ENCODE data around the gene R3HDM2. TPM values are rescaled to one million over a fixed set of nuclear protein-coding genes. Genes with fewer than 3 reads are reported as not detected.
"Not testable (repeated sequence)": the region's sequence is repeated elsewhere in the genome, so short reads cannot be mapped to it uniquely, and the experiment has no call there.

R3HDM2 gene
- total RNA-seq, 2 experiments from 2014 or later: 70.2 to 71.5 TPM

GRCh38 chr12:57352166-57352565 lies 78.7 kb downstream of the R3HDM2 start:
- no peaks in the 10 kb centered on the region for H3K4me1 Mint-ChIP-seq
- POLR2A ChIA-PET: no interaction called here
- CTCF ChIA-PET: interaction anchor here (0.7 kb wide), 1 partner anchor 80 kb away, joined by 6 read pairs; no protein-coding TSS in a partner anchor
- DNase-seq: no peak
- H3K9me3 Mint-ChIP-seq: peaks cover 2% of the 10 kb centered on the region
- no peak overlapping the region for H3K4me3 Mint-ChIP-seq
- no peaks in the 10 kb centered on the region for H3K27me3 Mint-ChIP-seq
- H3K36me3 Mint-ChIP-seq (ENCODE audit: low read depth): peaks cover 14% of the 10 kb centered on the region
- no peak overlapping the region for H3K27ac Mint-ChIP-seq

DNA sequence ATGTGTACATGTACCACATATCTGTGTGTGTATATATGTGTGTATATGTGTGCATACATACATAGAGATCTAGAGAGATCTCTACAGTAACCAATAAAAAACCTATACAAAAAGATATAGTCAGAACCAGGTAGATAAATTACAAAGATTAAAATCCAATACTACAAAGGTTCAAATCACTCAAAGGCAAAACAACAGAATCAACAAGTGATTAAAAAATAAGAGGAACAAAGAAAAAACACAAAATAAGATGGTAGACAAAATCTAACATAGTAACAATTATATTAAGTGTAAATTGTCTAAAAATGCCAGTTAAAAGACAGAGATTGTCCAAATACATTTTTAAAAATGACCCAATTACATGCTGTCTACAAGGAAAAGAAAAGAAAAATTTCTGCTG lies 83.6 kb downstream of the R3HDM2 start:
- CTCF ChIA-PET: interaction anchor here (0.6 kb wide), 1 partner anchor 35 kb away, joined by 4 read pairs; no protein-coding TSS in a partner anchor

DNA sequence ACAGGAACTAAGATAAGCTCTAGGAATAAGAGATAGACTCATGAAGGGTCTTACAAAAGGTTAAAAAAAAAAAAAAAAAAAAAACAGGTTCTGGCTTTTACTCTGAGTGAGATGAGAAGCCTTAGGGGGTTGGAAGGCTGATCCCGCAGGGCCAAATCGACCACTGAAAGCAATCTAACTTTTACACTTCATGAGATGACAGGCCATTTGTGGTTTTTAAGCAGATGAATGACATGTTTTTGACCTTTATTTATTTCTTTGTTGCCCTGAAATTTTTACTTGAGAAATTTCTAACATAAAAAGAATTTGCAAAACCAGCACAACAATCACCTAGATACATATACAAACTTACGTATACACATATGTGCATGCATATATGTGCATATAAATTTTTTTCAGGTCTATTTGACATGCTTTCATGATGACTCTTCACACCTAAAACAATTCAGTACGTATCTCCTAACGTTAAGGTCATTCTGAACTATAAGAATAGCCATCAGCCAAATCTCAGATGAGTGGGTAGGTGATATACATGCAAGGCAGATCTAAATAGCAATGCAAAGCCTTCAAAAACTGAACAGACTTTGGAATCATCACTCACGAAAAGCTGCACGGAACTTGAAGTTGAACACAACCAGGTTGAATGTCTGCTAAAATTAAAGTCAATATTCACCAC lies 87.0 kb downstream of the R3HDM2 start:
- ChIA-PET CTCF (interaction anchor here (0.6 to 1.0 kb wide), 4 partner anchors 26 to 763 kb away, joined by 3 to 4 read pairs (median 4); no protein-coding TSS in a partner anchor), POLR2A (no interaction called here)
- Mint-ChIP-seq H3K27ac (no peak overlapping the region), H3K4me1 (no peaks in the 10 kb centered on the region), H3K4me3 (no peak overlapping the region), H3K27me3 (no peaks in the 10 kb centered on the region), H3K9me3 (peaks cover 3% of the 10 kb centered on the region), H3K36me3 (ENCODE audit: low read depth) (peaks cover 41% of the 10 kb centered on the region)
- no peak for DNase-seq

More for the DNA sequence above, 83.6 kb downstream of the R3HDM2 start:
- Mint-ChIP-seq H3K4me3 (no peak overlapping the region), H3K27ac (no peak overlapping the region), H3K36me3 (ENCODE audit: low read depth) (peaks cover 32% of the 10 kb centered on the region), H3K4me1 (no peaks in the 10 kb centered on the region), H3K9me3 (peaks cover 3% of the 10 kb centered on the region), H3K27me3 (no peaks in the 10 kb centered on the region)
- DNase-seq: no peak
- POLR2A ChIA-PET: no interaction called here

GRCh38 chr12:57342207-57342691 lies 88.6 kb downstream of the R3HDM2 start:
- H3K9me3 Mint-ChIP-seq: peaks cover 2% of the 10 kb centered on the region
- ChIA-PET POLR2A (interaction anchor here (1.1 kb wide), 1 partner anchor 15 kb away, joined by 3 read pairs; no protein-coding TSS in a partner anchor), CTCF (interaction anchor here (1.1 to 1.6 kb wide), 3 partner anchors 37 to 113 kb away, joined by 3 read pairs; partner anchors contain the start of gene INHBE)
- no peaks in the 10 kb centered on the region for H3K4me1 Mint-ChIP-seq
- H3K36me3 Mint-ChIP-seq (ENCODE audit: low read depth): peaks cover 39% of the 10 kb centered on the region
- no peaks in the 10 kb centered on the region for H3K27me3 Mint-ChIP-seq
- DNase-seq: no peak
- H3K27ac Mint-ChIP-seq: no peak overlapping the region
- no peak overlapping the region for H3K4me3 Mint-ChIP-seq

- no peaks in the 10 kb centered on the region for H3K4me1 Mint-ChIP-seq
- H3K9me3 Mint-ChIP-seq: no peaks in the 10 kb centered on the region
- CTCF ChIA-PET: interaction anchor here (1.1 to 1.3 kb wide), 2 partner anchors 36 to 76 kb away, joined by 3 read pairs; no protein-coding TSS in a partner anchor
- no peaks in the 10 kb centered on the region for H3K27me3 Mint-ChIP-seq
- H3K27ac Mint-ChIP-seq: no peak overlapping the region
- POLR2A ChIA-PET: interaction anchor here (1.1 kb wide), 1 partner anchor 16 kb away, joined by 3 read pairs; no protein-coding TSS in a partner anchor
- H3K4me3 Mint-ChIP-seq: no peak overlapping the region
- DNase-seq: no peak
- peaks cover 40% of the 10 kb centered on the region for H3K36me3 Mint-ChIP-seq (ENCODE audit: low read depth)
These were observed 89.4 kb downstream of the R3HDM2 start for GRCh38 chr12:57341275-57341990.

DNA sequence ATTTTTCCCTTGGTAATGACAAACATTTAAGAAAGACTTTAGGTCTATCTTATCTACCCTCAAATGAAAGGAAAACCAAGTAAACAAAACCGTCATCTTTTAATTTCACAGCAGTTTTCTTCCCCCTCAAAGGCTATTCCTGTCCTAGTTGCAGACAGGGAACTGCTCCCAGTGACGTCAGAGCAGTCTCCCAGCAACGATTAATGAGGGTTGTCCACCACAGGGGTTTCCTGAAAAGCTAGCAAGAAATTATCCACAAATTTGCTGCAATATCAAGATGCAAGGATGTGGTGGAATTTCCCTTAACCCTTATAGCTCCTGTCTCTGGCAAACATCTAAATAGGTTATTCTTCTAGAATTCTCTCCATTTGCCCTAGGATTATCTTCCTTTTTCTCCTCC lies 90.7 kb downstream of the R3HDM2 start:
- no peaks in the 10 kb centered on the region for H3K9me3 Mint-ChIP-seq
- no peaks in the 10 kb centered on the region for H3K4me1 Mint-ChIP-seq
- no peak overlapping the region for H3K4me3 Mint-ChIP-seq
- no peak for DNase-seq
- CTCF ChIA-PET: no interaction called here
- POLR2A ChIA-PET: no interaction called here
- no peak overlapping the region for H3K27ac Mint-ChIP-seq
- peaks cover 40% of the 10 kb centered on the region for H3K36me3 Mint-ChIP-seq (ENCODE audit: low read depth)
- no peaks in the 10 kb centered on the region for H3K27me3 Mint-ChIP-seq

DNA sequence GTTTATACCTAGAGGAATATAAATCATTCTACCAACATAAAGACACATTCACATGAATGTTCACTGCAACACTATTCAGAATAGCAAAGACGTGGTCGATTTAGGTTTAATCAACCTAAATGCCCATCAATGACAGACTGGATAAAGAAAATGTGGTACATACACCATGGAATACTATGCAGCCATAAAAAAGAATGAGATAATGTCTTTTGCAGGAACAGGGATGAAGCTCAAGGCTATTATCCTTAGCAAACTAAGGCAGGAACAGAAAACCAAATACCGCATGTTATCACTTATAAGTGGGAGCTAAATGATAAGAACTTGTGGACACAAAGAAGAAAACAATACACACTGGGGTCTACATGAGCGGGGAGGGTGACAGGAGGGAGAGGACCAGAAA lies 94.5 kb downstream of the R3HDM2 start:
- H3K4me1 Mint-ChIP-seq, H3K4me3 Mint-ChIP-seq, POLR2A ChIA-PET, H3K27ac Mint-ChIP-seq, CTCF ChIA-PET, H3K27me3 Mint-ChIP-seq, DNase-seq, H3K9me3 Mint-ChIP-seq: not testable (repeated sequence)
- peaks cover 29% of the 10 kb centered on the region for H3K36me3 Mint-ChIP-seq (ENCODE audit: low read depth)

DNA sequence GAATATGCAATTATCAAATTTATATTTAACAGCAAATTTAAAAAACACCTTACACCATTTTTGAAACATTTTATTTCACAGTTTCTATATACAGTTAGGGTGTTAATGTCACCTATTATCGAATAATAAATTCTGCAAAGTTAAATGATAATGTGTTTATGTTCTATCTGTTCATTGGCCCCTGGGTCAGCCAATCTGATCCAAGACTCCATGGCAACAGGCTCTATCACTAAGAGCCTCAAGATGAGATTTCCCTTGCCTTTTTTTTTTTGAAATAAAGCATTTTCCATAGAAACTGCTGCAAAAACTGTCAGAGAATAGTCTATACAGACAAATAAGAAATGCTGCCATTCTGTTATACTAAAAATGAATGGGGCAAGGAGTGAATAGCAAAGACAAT lies 96.6 kb downstream of the R3HDM2 start:
- Mint-ChIP-seq H3K27me3 (no peaks in the 10 kb centered on the region), H3K27ac (no peak overlapping the region), H3K4me3 (no peak overlapping the region), H3K4me1 (no peaks in the 10 kb centered on the region), H3K36me3 (ENCODE audit: low read depth) (peaks cover 25% of the 10 kb centered on the region), H3K9me3 (no peaks in the 10 kb centered on the region)
- ChIA-PET POLR2A (no interaction called here), CTCF (no interaction called here)
- no peak for DNase-seq

DNA sequence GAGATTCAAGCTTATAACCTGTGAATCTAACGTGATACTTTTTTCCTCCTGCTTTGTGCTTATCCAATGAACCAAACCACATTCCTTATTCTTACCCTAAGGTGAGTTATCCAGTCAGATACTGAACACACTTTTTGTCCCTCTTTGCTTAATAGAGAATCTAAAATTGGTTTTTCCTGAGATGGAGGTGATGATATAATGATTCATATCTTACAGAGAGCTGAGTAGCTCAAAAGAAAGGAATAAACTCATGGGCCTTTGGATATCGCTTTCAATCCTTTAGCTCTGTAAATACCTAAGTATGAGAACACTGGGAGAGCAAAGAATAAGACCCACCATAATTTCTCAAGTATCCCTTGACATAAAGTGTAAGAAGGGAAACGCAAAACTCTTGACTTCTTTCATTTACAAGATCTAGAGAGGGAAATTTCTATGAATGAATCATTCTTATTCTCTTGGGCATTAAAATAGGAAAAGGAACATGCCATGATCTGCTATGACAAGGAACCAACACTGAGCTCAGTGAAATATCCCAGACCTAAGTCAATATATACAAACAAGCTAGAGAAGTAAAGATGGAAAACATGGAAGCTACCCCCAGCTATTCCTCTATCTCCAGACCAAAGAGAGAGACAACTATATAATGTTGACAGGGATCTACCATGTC lies 98.1 kb downstream of the R3HDM2 start:
- no peaks in the 10 kb centered on the region for H3K4me1 Mint-ChIP-seq
- H3K27ac Mint-ChIP-seq: no peak overlapping the region
- no peaks in the 10 kb centered on the region for H3K9me3 Mint-ChIP-seq
- ChIA-PET POLR2A (interaction anchor here (0.9 kb wide), 2 partner anchors 17 to 97 kb away, joined by 3 read pairs; no protein-coding TSS in a partner anchor), CTCF (interaction anchor here (0.6 to 1.3 kb wide), 6 partner anchors 8 to 126 kb away, joined by 3 to 7 read pairs (median 4); no protein-coding TSS in a partner anchor)
- no peaks in the 10 kb centered on the region for H3K27me3 Mint-ChIP-seq
- no peak for DNase-seq
- H3K4me3 Mint-ChIP-seq: no peak overlapping the region
- H3K36me3 Mint-ChIP-seq (ENCODE audit: low read depth): peaks cover 18% of the 10 kb centered on the region

DNA sequence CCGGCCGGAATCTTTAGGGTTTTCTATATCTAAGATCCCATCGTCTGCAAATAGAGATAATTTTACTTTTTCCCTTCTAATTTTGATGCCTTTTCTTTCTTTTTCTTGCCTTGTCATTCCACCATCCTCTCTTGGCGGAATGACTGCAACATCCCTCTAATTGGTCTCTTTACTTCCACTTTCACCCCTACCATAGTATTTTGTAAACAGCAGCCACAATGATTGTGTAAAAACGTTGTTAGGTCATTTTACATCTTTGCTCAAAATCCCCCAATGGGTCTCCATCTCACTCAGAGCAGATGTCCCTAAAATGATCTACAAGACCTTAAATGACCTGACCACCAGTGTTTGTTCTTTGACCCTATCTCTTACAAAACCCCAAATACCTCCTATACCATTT lies 99.9 kb downstream of the R3HDM2 start:
- DNase-seq: no peak
- Mint-ChIP-seq H3K36me3 (ENCODE audit: low read depth) (peaks cover 14% of the 10 kb centered on the region), H3K4me3 (no peak overlapping the region), H3K4me1 (no peaks in the 10 kb centered on the region), H3K27me3 (no peaks in the 10 kb centered on the region), H3K27ac (no peak overlapping the region), H3K9me3 (no peaks in the 10 kb centered on the region)
- CTCF ChIA-PET: interaction anchor here (1.2 kb wide), 1 partner anchor 54 kb away, joined by 3 read pairs; no protein-coding TSS in a partner anchor
- POLR2A ChIA-PET: no interaction called here

DNA sequence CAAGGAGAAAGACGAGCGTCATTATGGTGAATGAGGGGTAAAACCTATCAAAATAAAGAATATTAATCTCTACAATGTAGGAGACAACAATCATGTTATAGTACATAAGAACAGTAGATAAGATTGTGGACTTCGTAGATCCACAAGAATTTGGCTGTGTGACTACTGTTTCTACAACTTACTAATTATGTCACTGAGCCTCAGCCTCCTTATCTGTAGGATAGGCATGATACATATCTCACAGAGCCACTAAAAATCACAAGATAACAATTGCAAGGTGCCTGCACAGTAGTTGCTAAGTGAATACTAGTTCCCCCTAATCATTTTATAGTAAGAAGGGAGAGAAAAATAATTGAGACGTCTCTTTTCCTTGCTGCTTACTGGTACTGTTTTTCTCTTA lies 101.6 kb downstream of the R3HDM2 start:
- H3K36me3 Mint-ChIP-seq (ENCODE audit: low read depth): peaks cover 15% of the 10 kb centered on the region
- CTCF ChIA-PET: no interaction called here

GRCh38 chr12:57325395-57325794 lies 105.4 kb downstream of the R3HDM2 start:
- no peaks in the 10 kb centered on the region for H3K4me1 Mint-ChIP-seq
- H3K4me3 Mint-ChIP-seq: no peak overlapping the region
- ChIA-PET POLR2A (no interaction called here), CTCF (interaction anchor here (1.2 to 1.5 kb wide), 3 partner anchors 7 to 130 kb away, joined by 3 to 4 read pairs (median 3); no protein-coding TSS in a partner anchor)
- H3K27ac Mint-ChIP-seq: no peak overlapping the region
- no peak for DNase-seq
- H3K9me3 Mint-ChIP-seq: no peaks in the 10 kb centered on the region
- no peaks in the 10 kb centered on the region for H3K27me3 Mint-ChIP-seq
- peaks cover 6% of the 10 kb centered on the region for H3K36me3 Mint-ChIP-seq (ENCODE audit: low read depth)

More for the DNA sequence above, 101.6 kb downstream of the R3HDM2 start:
- POLR2A ChIA-PET: no interaction called here
- Mint-ChIP-seq H3K4me1 (no peaks in the 10 kb centered on the region), H3K27me3 (no peaks in the 10 kb centered on the region), H3K9me3 (no peaks in the 10 kb centered on the region), H3K4me3 (no peak overlapping the region), H3K27ac (no peak overlapping the region)
- DNase-seq: no peak

DNA sequence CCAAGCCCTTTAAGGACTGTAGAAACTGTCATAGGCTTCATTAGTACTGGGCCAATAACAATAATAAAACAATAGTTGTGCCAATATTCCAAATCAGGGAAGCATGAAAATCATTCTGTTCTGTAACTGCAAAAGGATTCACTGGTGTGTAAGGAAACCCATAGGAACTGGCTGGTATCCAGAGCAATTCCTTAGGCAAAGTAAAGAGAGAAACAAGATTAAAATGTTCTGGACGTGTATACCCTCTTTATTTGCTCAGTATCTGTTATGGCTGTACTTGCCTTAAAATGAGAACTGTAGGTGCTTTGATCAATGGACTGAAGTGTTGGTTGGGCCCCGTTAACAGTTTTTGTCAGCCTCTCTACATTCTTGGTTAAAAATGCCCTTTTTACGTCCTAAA lies 107.4 kb downstream of the R3HDM2 start:
- Mint-ChIP-seq H3K27ac (no peak overlapping the region), H3K4me1 (no peaks in the 10 kb centered on the region), H3K9me3 (no peaks in the 10 kb centered on the region), H3K4me3 (no peak overlapping the region), H3K36me3 (ENCODE audit: low read depth) (peaks cover 6% of the 10 kb centered on the region), H3K27me3 (no peaks in the 10 kb centered on the region)
- CTCF ChIA-PET: no interaction called here
- POLR2A ChIA-PET: no interaction called here
- DNase-seq: no peak
